HG02938 (cell line): Measurements from ENCODE around the gene HELZ.

ENCODE experiments used
- ATAC-seq: cut with Tn5 transposase; IDR thresholded peaks from one replicate; pipeline ENCODE4 v1.9.1; 2021; ENCODE audit warnings: mild to moderate bottlenecking, moderate library complexity; ENCODE audit not compliant: unreplicated experiment

The HELZ gene

DNA sequence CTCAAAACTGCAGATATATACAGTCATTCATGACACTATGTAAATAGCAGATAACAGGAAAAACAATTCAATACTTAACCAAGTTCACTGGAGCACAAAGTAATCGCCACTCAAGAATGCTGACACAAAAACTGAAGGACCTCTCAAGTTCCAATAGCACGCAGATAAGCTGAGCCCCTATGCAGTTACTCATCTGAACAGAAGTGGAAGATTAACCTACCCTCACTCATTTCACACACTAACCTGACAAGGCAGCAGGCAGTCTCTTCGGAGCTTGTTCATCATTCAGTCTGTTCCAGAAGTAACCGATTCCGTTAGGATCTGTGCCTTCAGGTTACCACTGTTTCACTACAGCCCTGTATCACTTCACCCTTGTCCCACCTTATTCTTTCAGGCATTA lies 6.0 kb downstream of the HELZ start:
- no peak for ATAC-seq

- no peak for ATAC-seq
Measured at GRCh38 chr17:67232441-67232840, 12.6 kb downstream of the HELZ start.

DNA sequence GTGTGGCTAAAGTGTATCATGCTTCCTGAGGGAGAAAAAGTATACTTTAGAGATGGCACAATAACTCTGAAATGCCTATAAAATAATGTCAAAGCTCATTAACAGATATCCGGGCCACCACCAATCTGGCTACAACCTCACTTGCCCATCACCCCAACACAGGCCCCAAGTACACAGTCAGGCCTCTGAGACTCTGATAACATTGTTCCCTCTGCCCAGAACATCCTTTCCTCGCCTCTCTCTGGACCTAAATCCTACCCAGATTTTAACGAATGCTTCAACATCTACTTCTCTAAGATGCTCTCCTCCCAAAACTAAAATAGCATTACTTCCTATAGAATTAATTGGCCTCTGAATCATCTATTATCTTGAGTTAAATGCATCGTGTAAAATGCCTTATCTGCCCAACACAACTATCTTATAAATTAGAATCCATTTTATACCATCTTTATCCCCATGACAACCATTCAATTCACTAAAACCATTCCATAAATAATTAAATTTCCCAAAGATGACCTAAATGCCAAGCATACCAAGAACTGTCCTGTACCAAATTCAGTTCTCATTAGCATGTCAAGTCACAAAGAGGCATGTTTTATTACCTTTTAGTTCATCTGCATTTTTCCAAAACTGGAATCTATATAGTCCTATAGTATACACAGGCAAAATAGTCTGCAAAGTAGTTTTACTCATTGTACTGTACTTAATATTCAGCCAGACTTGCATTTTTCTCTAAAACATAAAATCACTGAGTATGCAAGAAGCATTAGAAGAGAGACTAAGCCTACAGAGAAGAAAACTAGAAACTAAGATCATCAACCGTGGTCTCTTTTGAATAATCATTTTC lies 15.7 kb downstream of the HELZ start:
- ATAC-seq = no peak

DNA sequence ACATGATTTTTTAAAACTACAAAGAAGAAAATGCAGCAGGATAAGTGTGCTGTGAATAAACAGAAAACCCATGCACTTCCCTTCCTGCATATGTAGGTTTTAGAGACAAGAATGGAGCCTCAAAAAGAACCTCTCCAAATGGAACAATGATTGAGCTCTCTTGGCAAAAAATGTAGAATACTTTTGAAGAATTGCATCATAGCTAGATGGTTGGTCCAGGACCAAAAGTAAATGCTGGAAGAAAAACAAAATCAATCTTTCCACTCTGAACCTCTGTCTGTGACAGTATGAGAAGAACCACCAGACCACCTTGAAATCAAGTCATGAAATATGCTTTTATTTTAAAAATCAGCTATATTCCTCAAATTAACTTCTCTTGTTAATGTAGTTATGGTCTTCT lies 17.5 kb downstream of the HELZ start:
- ATAC-seq = no peak

- ATAC-seq = no peak
Measured at GRCh38 chr17:67225316-67225715, 19.7 kb downstream of the HELZ start.

DNA sequence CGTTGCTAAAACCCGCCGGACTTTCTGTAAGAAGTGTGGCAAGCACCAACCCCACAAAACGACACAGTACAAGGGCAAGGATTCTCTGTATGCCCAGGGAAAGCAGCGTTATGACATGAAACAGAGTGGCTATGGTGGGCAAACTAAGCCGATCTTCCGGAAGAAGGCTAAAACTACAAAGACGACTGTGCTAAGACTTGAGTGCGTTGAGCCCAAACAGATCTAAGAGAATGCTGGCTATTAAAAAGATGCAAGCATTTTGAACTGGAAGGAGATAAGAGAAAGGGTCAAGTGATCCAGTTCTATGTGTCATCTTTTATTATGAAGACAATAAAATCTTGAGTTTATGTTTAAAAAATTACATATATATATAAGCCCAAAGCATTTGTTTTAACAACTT lies 20.3 kb downstream of the HELZ start:
- no peak for ATAC-seq

DNA sequence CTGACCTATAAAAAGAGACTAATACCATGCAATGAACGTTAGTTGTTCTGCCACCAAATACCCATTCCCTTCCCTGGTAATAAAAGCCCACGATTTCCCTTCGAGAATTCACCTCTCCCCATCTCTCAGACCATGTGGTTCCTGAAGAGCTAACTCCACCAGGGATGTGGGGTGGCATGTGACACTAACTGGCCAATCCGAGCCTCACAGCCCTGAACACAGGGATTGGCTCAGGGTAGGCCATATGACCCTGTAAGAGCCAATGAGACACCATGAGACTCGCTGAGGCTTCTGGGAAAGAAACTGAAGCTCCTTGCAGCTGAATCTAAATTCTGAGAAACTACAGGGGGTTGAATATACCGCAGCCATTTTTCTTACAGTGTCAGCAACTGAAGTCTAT lies 21.1 kb downstream of the HELZ start:
- ATAC-seq = no peak

- no peak for ATAC-seq
Measured at GRCh38 chr17:67221062-67221998, 23.7 kb downstream of the HELZ start.

- ATAC-seq = no peak
Measured at GRCh38 chr17:67218385-67218950, 26.5 kb downstream of the HELZ start.

- no peak for ATAC-seq
Measured at GRCh38 chr17:67217446-67217845, 27.6 kb downstream of the HELZ start.

- no peak for ATAC-seq
Measured at GRCh38 chr17:67216578-67217320, 28.2 kb downstream of the HELZ start.

DNA sequence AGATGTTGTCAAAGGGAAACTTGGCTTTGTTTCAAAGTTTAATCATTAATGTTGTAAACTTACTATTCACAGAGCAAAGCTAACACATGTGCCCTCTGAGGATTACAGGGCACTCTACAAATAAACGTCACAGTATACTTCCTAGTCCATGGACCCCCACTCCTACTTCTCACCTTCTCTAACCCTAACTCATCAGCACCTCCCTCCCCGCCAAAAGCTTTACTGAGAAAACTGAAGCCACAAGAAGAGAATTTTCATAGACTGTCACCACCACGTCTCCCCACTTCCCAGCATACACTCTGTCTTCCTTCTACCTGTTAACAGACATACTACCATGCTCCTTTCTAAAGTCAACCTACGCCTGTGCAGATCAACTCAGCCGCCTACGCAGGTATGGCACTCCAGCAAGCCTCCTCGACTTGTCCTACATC lies 29.0 kb downstream of the HELZ start:
- ATAC-seq = no peak

DNA sequence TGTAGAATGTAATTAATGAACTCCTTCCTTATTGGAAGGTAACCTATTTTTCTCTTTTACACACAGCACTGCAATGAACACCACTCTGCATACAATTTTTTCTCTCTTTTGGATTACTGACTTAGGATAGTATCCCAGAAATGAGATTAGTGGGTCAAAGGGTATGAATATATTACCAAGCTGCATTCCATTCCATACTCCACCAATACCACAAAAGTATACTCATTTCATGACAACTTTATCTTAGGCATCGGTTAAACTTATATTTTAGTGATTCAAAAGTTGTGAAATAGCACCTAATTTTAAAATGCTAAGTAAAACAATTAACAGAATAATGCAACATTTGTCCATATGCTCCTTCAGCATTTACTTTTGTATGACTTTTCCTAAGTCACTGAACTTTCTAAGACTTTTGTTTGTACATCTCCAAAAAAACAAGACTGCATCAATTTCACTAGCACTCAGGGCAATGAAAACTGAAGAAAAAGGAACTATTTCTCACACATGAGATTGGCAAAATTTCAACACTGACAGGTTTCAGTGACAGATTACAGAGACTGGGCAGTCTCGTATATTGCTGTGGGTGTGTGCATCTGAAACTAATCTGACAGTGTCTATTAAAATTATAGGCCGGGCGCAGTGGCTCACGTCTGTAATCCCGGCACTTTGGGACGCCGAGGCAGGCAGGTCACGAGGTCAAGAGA lies 32.1 kb downstream of the HELZ start:
- no peak for ATAC-seq

- no peak for ATAC-seq
Measured at GRCh38 chr17:67212231-67212630, 32.8 kb downstream of the HELZ start.

DNA sequence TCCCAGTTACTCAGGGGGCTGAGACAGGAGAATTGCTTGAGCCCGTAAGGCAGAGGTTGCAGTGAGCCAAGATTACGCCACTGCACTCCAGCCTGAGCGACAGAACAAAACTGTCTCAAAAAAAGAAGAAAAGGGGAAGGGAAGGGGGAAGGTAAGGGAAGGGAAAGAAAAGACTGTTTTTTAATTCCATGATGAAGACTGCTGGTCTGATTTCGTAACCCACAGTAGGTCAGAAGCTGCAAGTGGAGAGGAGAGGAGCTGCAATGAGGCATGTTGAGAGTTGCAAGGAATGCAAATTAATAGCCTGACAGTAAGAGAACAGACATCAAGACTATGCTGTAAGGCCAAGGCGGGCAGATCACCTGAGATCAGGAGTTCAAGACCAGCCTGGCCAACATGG lies 33.3 kb downstream of the HELZ start:
- ATAC-seq = no peak

GRCh38 chr17:67210915-67211314 lies 34.1 kb downstream of the HELZ start:
- ATAC-seq = no peak

GRCh38 chr17:67208232-67208631 lies 36.8 kb downstream of the HELZ start:
- ATAC-seq = no peak

GRCh38 chr17:67203818-67204217 lies 41.2 kb downstream of the HELZ start:
- no peak for ATAC-seq

DNA sequence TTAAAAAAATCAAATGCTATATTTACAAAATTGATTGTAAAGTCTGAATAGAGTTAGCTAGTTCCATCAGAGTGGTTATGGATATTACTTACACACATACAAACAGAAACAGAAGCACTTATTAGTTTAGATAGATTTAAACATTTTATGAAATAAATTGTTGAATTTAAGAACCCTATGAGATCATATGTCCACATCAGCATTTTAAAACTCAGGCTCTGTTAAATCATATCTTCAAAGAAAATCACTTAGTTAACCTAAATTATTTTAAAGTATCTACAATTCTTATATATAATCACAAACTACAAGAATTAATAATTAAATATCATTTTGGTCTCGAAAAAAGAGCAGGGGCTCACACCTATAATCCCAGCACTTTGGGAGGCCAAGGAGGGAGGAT lies 42.5 kb downstream of the HELZ start:
- no peak for ATAC-seq

- ATAC-seq = no peak
Measured at GRCh38 chr17:67200727-67201301, 44.2 kb downstream of the HELZ start.
